Prostate gland (tissue), 2 donors: ENCODE data around the gene EHD1. TPM values are rescaled to one million over a fixed set of nuclear protein-coding genes. Genes with fewer than 3 reads are reported as not detected.

ENCODE experiments used
- DNase-seq: peaks from one replicate; pipeline ENCODE4 v3.0.0-alpha.2; 2019; ENCODE audit warnings: low spot score
- H3K27ac ChIP-seq, 2 donors: fragments of 200-600 bp; sonication (generic); 2 replicates each; pipeline ENCODE4 v1.5.1; 2017 to 2019
- H3K27me3 ChIP-seq: fragments of 200-600 bp; sonication (generic); replicated peaks from 2 replicates; pipeline ENCODE4 v1.5.1; 2019; ENCODE audit not compliant: insufficient read depth
- H3K36me3 ChIP-seq, 2 donors: fragments of 200-600 bp; sonication (generic); 1 replicate in 1 of 2; 2 replicates in 1 of 2; pipeline versions ENCODE4 v1.5.1 to v1.8.1; 2017 to 2019
- H3K4me1 ChIP-seq: fragments of 200-600 bp; sonication (generic); replicated peaks from 2 replicates; pipeline ENCODE4 v1.5.1; 2019
- H3K4me3 ChIP-seq, 2 donors: fragments of 200-600 bp; sonication (generic); 2 replicates each; pipeline ENCODE4 v1.5.1; 2017 to 2019
- H3K9me3 ChIP-seq: fragments of 200-600 bp; sonication (generic); 2 replicates; pipeline ENCODE4 v1.5.1; 2017
- POLR2A ChIP-seq: fragments of 450-650 bp; IDR thresholded peaks from one replicate; pipeline ENCODE4 v1.6.1; 2016; ENCODE audit warnings: antibody characterized with exemption, mild to moderate bottlenecking
- POLR2AphosphoS5 ChIP-seq: sonication (generic); formaldehyde crosslinking; IDR thresholded peaks from one replicate; pipeline ENCODE4 v1.6.1; 2017; ENCODE audit warnings: antibody characterized with exemption
- WGBS: methylation state at CpG from one replicate; pipeline ENCODE4 v1.1.5; 2018; 5-methylcytosine and 5-hydroxymethylcytosine counted together
- intact Hi-C: fragments of 100-400 bp; cut with DNase I; formaldehyde crosslinking; loops from one replicate; pipeline ENCODE4 v1.14.2; 2022
- total RNA-seq, 2 donors: library from RNA; depleted of rRNA; stranded (reverse); fragments of >200 nt; gene quantifications; one replicate each; pipeline ENCODE4 v1.1.0, GENCODE V29; 2016
- TF ChIP-seq, protein P1 (sequence below), 4 experiments: fragments of 200-600 bp in 2 of 4; fragments of 450-650 bp in 2 of 4; sonication (generic) in 2 of 4; IDR thresholded peaks; 1 replicate in 3 of 4; 2 replicates in 1 of 4; pipeline ENCODE4 v1.5.1; 2016 to 2019; ENCODE audit warnings: antibody characterized with exemption in 4 of 4, mild to moderate bottlenecking in 2 of 4, moderate library complexity in 2 of 4

EHD1 gene
- total RNA-seq, 2 donors from 2014 or later, result 38.8 to 104 TPM

DNA sequence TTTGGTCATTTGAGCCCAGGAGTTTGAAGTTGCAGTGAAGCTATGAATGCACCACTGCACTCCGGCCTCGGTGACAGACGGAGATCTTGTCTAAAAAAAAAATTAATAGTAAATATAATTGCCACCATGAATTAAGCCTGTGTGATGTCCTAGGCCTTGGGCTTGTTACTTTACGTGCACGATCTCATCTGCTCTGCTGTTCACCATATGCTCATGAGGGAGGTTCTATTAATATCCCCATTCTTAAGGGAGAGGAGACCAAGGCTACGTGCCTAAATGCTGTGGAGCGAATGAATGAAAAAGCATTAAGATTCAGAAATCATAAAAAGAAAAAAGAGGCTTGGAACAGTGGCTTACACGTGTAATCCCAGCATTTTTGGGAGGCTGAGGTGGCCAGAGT, 41.2 kb upstream of the EHD1 start:
- H3K4me3 ChIP-seq, result no peak overlapping the region
- intact Hi-C loops, result loop anchor here (10.0 kb wide), 1 partner anchor 195 kb away; the partner anchor contains the start of genes TM7SF2 and ZNHIT2
- H3K27me3 ChIP-seq, result no peaks in the 10 kb centered on the region
- DNase-seq, result no peak
- TF ChIP-seq, protein P1, sequence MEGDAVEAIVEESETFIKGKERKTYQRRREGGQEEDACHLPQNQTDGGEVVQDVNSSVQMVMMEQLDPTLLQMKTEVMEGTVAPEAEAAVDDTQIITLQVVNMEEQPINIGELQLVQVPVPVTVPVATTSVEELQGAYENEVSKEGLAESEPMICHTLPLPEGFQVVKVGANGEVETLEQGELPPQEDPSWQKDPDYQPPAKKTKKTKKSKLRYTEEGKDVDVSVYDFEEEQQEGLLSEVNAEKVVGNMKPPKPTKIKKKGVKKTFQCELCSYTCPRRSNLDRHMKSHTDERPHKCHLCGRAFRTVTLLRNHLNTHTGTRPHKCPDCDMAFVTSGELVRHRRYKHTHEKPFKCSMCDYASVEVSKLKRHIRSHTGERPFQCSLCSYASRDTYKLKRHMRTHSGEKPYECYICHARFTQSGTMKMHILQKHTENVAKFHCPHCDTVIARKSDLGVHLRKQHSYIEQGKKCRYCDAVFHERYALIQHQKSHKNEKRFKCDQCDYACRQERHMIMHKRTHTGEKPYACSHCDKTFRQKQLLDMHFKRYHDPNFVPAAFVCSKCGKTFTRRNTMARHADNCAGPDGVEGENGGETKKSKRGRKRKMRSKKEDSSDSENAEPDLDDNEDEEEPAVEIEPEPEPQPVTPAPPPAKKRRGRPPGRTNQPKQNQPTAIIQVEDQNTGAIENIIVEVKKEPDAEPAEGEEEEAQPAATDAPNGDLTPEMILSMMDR (IDR thresholded peaks at IDR 0.05), result no peak
- TF ChIP-seq POLR2A (no peak), POLR2AphosphoS5 (no peak)
- no peak overlapping the region for H3K27ac ChIP-seq
- H3K9me3 ChIP-seq, result no peaks in the 10 kb centered on the region
- peaks cover 17% of the 10 kb centered on the region for H3K4me1 ChIP-seq
- 87% methylated on average over 8 of the region's 8 CpGs for WGBS
- H3K36me3 ChIP-seq, result no peaks in the 10 kb centered on the region

DNA sequence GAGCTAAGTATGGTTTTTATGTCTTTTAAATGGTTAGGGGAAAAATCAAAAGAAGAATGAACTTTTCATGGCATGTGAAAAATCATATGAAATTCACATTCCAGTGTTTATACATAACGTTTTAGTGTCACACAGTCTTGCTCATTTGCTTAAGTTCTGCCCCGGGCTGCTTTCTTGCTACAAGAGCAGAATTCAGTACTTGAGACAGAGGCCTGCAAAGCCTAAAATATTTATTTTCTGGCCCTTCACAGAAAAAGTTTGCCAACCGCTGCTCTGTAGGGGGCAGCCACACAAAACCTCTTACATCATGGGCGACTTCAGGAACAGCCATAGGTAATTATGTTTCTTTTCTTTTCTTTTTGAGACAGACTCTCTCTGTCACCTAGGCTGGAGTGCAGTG, 39.6 kb upstream of the EHD1 start:
- no peaks in the 10 kb centered on the region for H3K27me3 ChIP-seq
- intact Hi-C loops, result loop anchor here (10.0 kb wide), 1 partner anchor 197 kb away; the partner anchor contains the start of genes TM7SF2 and ZNHIT2

DNA sequence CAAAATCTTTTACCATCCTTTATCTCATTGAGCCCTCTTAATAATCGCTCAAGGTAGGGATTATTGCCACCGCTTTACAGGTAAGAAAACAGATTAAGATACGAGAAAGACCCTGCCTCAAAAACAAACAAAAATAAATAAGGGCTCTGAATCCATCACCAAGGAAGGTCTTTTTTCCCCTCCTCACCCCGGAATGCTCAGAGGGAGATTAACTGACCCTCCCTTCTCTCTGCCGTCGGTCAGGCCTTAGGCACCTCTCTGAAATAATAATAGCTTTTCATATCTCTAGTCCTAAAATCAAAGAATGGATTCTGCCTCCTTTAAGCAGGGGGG, 39.2 kb upstream of the EHD1 start:
- 6% methylated on average over 6 of the region's 6 CpGs for WGBS
- no peak for DNase-seq
- Histone ChIP-seq H3K4me3 (peak overlapping the region; percentile 76 to 92), H3K9me3 (no peaks in the 10 kb centered on the region), H3K36me3 (peaks cover 8 to 9% of the 10 kb centered on the region in 2 donors), H3K27me3 (no peaks in the 10 kb centered on the region), H3K4me1 (peaks cover 17% of the 10 kb centered on the region), H3K27ac (peak overlapping the region; percentile 67 to 71)
- intact Hi-C loops, result loop anchor here (2.0 to 10.0 kb wide), 2 partner anchors 97 to 197 kb away; partner anchors contain the start of genes ARL2, TM7SF2 and ZNHIT2
- TF ChIP-seq POLR2A (no peak), POLR2AphosphoS5 (no peak)
- TF ChIP-seq, protein P1 (IDR thresholded peaks at IDR 0.05), result no peak

More for the DNA sequence above, 39.6 kb upstream of the EHD1 start:
- no peak for DNase-seq
- no peaks in the 10 kb centered on the region for H3K9me3 ChIP-seq
- peak overlapping the region; percentile 67 to 71 for H3K27ac ChIP-seq
- H3K4me1 ChIP-seq, result peaks cover 17% of the 10 kb centered on the region
- WGBS, result 11% methylated on average over 4 of the region's 4 CpGs
- H3K4me3 ChIP-seq, result peak overlapping the region; percentile 76 to 92
- H3K36me3 ChIP-seq, result peaks cover 4 to 5% of the 10 kb centered on the region in 2 donors
- TF ChIP-seq POLR2AphosphoS5 (no peak), POLR2A (no peak)
- TF ChIP-seq, protein P1 (IDR thresholded peaks at IDR 0.05), result no peak

DNA sequence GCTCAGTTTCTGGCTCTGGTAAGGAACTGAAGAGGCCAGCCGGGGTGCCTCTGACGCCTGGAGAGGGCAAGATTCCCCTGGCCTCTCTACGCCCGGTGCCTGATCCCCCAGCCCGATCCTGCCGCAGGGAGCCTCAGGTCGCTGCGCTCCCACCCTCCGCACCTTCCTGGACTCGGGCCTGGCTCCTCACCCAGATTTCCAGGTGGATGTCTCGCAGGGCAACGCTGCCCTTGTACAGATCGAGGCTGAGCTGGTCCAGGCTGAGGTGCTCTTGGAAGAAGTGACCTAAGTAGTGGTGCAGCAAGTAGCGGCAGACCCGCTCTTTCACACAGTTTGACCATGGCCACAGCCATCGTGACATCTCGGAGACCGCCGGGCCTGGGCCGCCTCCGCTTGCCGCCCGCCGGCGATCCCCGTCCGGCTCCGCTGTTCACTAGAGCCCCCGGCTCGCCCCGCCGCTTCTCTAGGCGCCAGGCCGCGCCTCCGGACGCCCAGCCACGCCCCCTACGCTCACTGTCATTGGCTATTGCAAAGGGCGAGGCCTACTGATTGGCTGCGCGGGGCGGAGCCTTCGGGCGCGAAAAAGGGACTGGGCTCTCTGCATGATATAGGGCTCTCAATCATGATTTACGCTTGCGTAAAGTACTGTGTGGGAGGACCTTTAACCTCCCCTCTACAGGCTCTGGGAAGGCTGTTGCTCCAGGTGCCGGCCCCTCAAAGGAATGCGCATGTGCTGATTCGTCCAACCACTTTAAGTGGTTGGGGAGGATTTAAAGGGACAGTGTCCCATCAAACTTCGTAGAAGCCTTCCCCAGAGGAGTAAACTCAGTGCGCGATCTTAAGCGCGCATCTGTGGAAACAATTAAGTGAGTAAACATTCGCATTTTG, 38.6 kb upstream of the EHD1 start, which contains the start of gene ATG2A:
Gene ATG2A (minus strand): TSS at position 435 of the 888 bp plus-strand sequence. CDS start 74 bp downstream, at position 361.
- intact Hi-C loops, result loop anchor here (2.0 to 10.0 kb wide), 2 partner anchors 98 to 198 kb away; partner anchors contain the start of genes ARL2, TM7SF2 and ZNHIT2
- peak; percentile 98 for TF ChIP-seq POLR2A
- peak; percentile 99 for TF ChIP-seq POLR2AphosphoS5
- TF ChIP-seq, protein P1 (IDR thresholded peaks at IDR 0.05), result peak in 1 of 4 experiments; percentile 18

More for the DNA sequence above, 38.6 kb upstream of the EHD1 start, which contains the start of gene ATG2A:
- H3K9me3 ChIP-seq, result no peaks in the 10 kb centered on the region
- DNase-seq, result peak; percentile 99
- peak within 1 kb of the TSS; percentile 71 to 80 for H3K27ac ChIP-seq
- peaks cover 8 to 12% of the 10 kb centered on the region in 2 donors for H3K36me3 ChIP-seq
- H3K4me1 ChIP-seq, result peaks cover 17% of the 10 kb centered on the region
- under 1% methylated on average over 46 of the region's 57 CpGs for whole genome bisulfite sequencing
- H3K4me3 ChIP-seq, result peak within 1 kb of the TSS; percentile 76 to 92
- no peaks in the 10 kb centered on the region for H3K27me3 ChIP-seq
